ENCODE results near the gene HSPA14.

HSPA14 gene

GRCh38 chr10:14839305-14839695, 1.2 kb downstream of the HSPA14 start:
- H3K14ac ChIP-seq (ENCODE audit: low read length): no peak overlapping the region
- H3K4ac ChIP-seq (ENCODE audit: low read depth, low read length): peak overlapping the region; percentile 85
- no peak overlapping the region for H3K27ac ChIP-seq (ENCODE audit: low read depth, low read length)
- H3K36me3 ChIP-seq (ENCODE audit: control insufficient read depth in 1 of 2, insufficient read depth in 2 of 2, low read length in 2 of 2): peaks cover 19 to 26% of the 10 kb centered on the region in 2 experiments
- H3K4me1 ChIP-seq (ENCODE audit: control insufficient read depth in 1 of 2, insufficient read depth in 2 of 2, low read length in 2 of 2): peaks cover 3% of the 10 kb centered on the region in 2 experiments
- H2AK5ac ChIP-seq (ENCODE audit: low read length): no peak overlapping the region
- no peak overlapping the region for H2BK120ac ChIP-seq (ENCODE audit: insufficient read depth, low read length, poor library complexity)
- H3K9ac ChIP-seq (ENCODE audit: low read length): no peak overlapping the region
- peaks cover 14% of the 10 kb centered on the region for H3K79me1 ChIP-seq (ENCODE audit: low read length)
- H4K12ac ChIP-seq (ENCODE audit: low read depth, low read length): no peak overlapping the region
- peak overlapping the region; percentile 100 for H3K4me3 ChIP-seq (ENCODE audit: low read depth, low read length)
- no peak overlapping the region for H2BK12ac ChIP-seq (ENCODE audit: low read length)
- no peak overlapping the region for H3K18ac ChIP-seq (ENCODE audit: low read length)
- peaks cover 15% of the 10 kb centered on the region for H3K79me2 ChIP-seq (ENCODE audit: control insufficient read depth, insufficient read depth, low read length, poor library complexity)
- peaks cover 2% of the 10 kb centered on the region for H3K9me3 ChIP-seq (ENCODE audit: insufficient read depth, low read depth, low read length)
- H4K91ac ChIP-seq (ENCODE audit: low read depth, low read length): no peak overlapping the region
- H2AFZ ChIP-seq (ENCODE audit: insufficient read depth, low read length, poor library complexity): no peak overlapping the region
- H4K8ac ChIP-seq (ENCODE audit: low read depth, low read length): no peak overlapping the region
- no peaks in the 10 kb centered on the region for H3K27me3 ChIP-seq (ENCODE audit: insufficient read depth, low read length)
- WGBS (ENCODE audit: extremely low coverage, insufficient coverage, insufficient read length): 100% methylated on average over 2 of the region's 14 CpGs
- H2BK5ac ChIP-seq (ENCODE audit: low read depth, low read length, poor library complexity): no peak overlapping the region
- H3K23ac ChIP-seq (ENCODE audit: low read length): no peak overlapping the region
- DNase-seq: peak; percentile 6 to 42
- peak overlapping the region; percentile 93 for H3K4me2 ChIP-seq (ENCODE audit: low read length)

- peaks cover 14% of the 10 kb centered on the region for H3K79me1 ChIP-seq (ENCODE audit: low read length)
- H4K8ac ChIP-seq (ENCODE audit: low read depth, low read length): no peak overlapping the region
- H4K12ac ChIP-seq (ENCODE audit: low read depth, low read length): no peak overlapping the region
- no peak overlapping the region for H3K27ac ChIP-seq (ENCODE audit: low read depth, low read length)
- DNase-seq: no peak
- no peaks in the 10 kb centered on the region for H3K27me3 ChIP-seq (ENCODE audit: insufficient read depth, low read length)
- no peak overlapping the region for H3K14ac ChIP-seq (ENCODE audit: low read length)
- no peak overlapping the region for H4K91ac ChIP-seq (ENCODE audit: low read depth, low read length)
- H2BK120ac ChIP-seq (ENCODE audit: insufficient read depth, low read length, poor library complexity): no peak overlapping the region
- H3K4me3 ChIP-seq (ENCODE audit: low read depth, low read length): no peak overlapping the region
- H3K18ac ChIP-seq (ENCODE audit: low read length): no peak overlapping the region
- H3K4me1 ChIP-seq (ENCODE audit: control insufficient read depth in 1 of 2, insufficient read depth in 2 of 2, low read length in 2 of 2): no peaks in the 10 kb centered on the region
- no peak overlapping the region for H2BK5ac ChIP-seq (ENCODE audit: low read depth, low read length, poor library complexity)
- no peak overlapping the region for H2AFZ ChIP-seq (ENCODE audit: insufficient read depth, low read length, poor library complexity)
- H3K9ac ChIP-seq (ENCODE audit: low read length): no peak overlapping the region
- H2AK5ac ChIP-seq (ENCODE audit: low read length): no peak overlapping the region
- no CpG with 5 or more reads among the region's 2 CpGs for WGBS (ENCODE audit: extremely low coverage, insufficient coverage, insufficient read length)
- H3K4ac ChIP-seq (ENCODE audit: low read depth, low read length): no peak overlapping the region
- H3K79me2 ChIP-seq (ENCODE audit: control insufficient read depth, insufficient read depth, low read length, poor library complexity): peaks cover 15% of the 10 kb centered on the region
- peaks cover 2% of the 10 kb centered on the region for H3K9me3 ChIP-seq (ENCODE audit: insufficient read depth, low read depth, low read length)
- no peak overlapping the region for H3K4me2 ChIP-seq (ENCODE audit: low read length)
- H3K23ac ChIP-seq (ENCODE audit: low read length): no peak overlapping the region
- H2BK12ac ChIP-seq (ENCODE audit: low read length): no peak overlapping the region
- H3K36me3 ChIP-seq (ENCODE audit: control insufficient read depth in 1 of 2, insufficient read depth in 2 of 2, low read length in 2 of 2): peaks cover 19 to 28% of the 10 kb centered on the region in 2 experiments
These were observed 2.1 kb downstream of the HSPA14 start for GRCh38 chr10:14840178-14840577.

- Histone ChIP-seq H3K27me3 (ENCODE audit: insufficient read depth, low read length) (no peaks in the 10 kb centered on the region), H3K79me1 (ENCODE audit: low read length) (peaks cover 7% of the 10 kb centered on the region), H4K8ac (ENCODE audit: low read depth, low read length) (no peak overlapping the region), H3K4ac (ENCODE audit: low read depth, low read length) (no peak overlapping the region), H3K4me2 (ENCODE audit: low read length) (no peak overlapping the region), H2AK5ac (ENCODE audit: low read length) (no peak overlapping the region), H2BK120ac (ENCODE audit: insufficient read depth, low read length, poor library complexity) (no peak overlapping the region), H3K23ac (ENCODE audit: low read length) (no peak overlapping the region), H3K79me2 (ENCODE audit: control insufficient read depth, insufficient read depth, low read length, poor library complexity) (peaks cover 7% of the 10 kb centered on the region), H3K4me3 (ENCODE audit: low read depth, low read length) (no peak overlapping the region), H4K91ac (ENCODE audit: low read depth, low read length) (no peak overlapping the region), H3K14ac (ENCODE audit: low read length) (no peak overlapping the region), H2AFZ (ENCODE audit: insufficient read depth, low read length, poor library complexity) (no peak overlapping the region), H3K9ac (ENCODE audit: low read length) (no peak overlapping the region), H3K36me3 (ENCODE audit: control insufficient read depth in 1 of 2, insufficient read depth in 2 of 2, low read length in 2 of 2) (peaks cover 19 to 30% of the 10 kb centered on the region in 2 experiments), H4K12ac (ENCODE audit: low read depth, low read length) (no peak overlapping the region), H2BK12ac (ENCODE audit: low read length) (no peak overlapping the region), H3K9me3 (ENCODE audit: insufficient read depth, low read depth, low read length) (peaks cover 1% of the 10 kb centered on the region), H3K4me1 (ENCODE audit: control insufficient read depth in 1 of 2, insufficient read depth in 2 of 2, low read length in 2 of 2) (no peaks in the 10 kb centered on the region), H3K18ac (ENCODE audit: low read length) (no peak overlapping the region), H2BK5ac (ENCODE audit: low read depth, low read length, poor library complexity) (no peak overlapping the region), H3K27ac (ENCODE audit: low read depth, low read length) (no peak overlapping the region)
- WGBS (ENCODE audit: extremely low coverage, insufficient coverage, insufficient read length): no CpG with 5 or more reads among the region's 15 CpGs
- no peak for DNase-seq
These were observed 5.4 kb downstream of the HSPA14 start for GRCh38 chr10:14843327-14843988.

DNA sequence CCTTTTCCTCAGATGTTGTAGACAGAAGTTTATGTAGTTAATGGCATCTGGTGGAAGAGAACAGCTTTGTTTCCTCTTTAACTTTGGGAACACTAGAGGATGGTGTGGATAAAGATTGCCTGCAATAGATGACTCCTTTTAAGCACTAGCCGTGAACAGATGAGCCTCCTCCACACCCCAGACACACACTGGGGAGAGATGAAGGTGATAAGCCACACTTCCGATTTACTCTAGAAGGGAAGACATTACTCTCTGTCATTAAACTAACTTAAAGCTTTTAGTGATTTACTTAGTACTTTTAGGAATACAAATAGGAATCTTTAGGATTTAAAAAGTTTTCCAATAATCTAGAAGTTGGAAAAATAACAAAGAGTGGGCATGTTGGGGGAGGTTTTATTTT, 6.8 kb downstream of the HSPA14 start:
- Histone ChIP-seq H4K12ac (ENCODE audit: low read depth, low read length) (no peak overlapping the region), H3K9me3 (ENCODE audit: insufficient read depth, low read depth, low read length) (no peaks in the 10 kb centered on the region), H2BK120ac (ENCODE audit: insufficient read depth, low read length, poor library complexity) (no peak overlapping the region), H3K27me3 (ENCODE audit: insufficient read depth, low read length) (no peaks in the 10 kb centered on the region), H3K4me1 (ENCODE audit: control insufficient read depth in 1 of 2, insufficient read depth in 2 of 2, low read length in 2 of 2) (no peaks in the 10 kb centered on the region), H3K14ac (ENCODE audit: low read length) (no peak overlapping the region), H3K79me1 (ENCODE audit: low read length) (no peaks in the 10 kb centered on the region), H3K27ac (ENCODE audit: low read depth, low read length) (no peak overlapping the region), H3K36me3 (ENCODE audit: control insufficient read depth in 1 of 2, insufficient read depth in 2 of 2, low read length in 2 of 2) (peaks cover 19 to 32% of the 10 kb centered on the region in 2 experiments), H2AFZ (ENCODE audit: insufficient read depth, low read length, poor library complexity) (no peak overlapping the region), H4K8ac (ENCODE audit: low read depth, low read length) (no peak overlapping the region), H2AK5ac (ENCODE audit: low read length) (no peak overlapping the region), H3K9ac (ENCODE audit: low read length) (no peak overlapping the region), H3K18ac (ENCODE audit: low read length) (no peak overlapping the region), H3K4ac (ENCODE audit: low read depth, low read length) (no peak overlapping the region), H3K23ac (ENCODE audit: low read length) (no peak overlapping the region), H3K4me2 (ENCODE audit: low read length) (no peak overlapping the region), H2BK12ac (ENCODE audit: low read length) (no peak overlapping the region), H3K4me3 (ENCODE audit: low read depth, low read length) (no peak overlapping the region), H3K79me2 (ENCODE audit: control insufficient read depth, insufficient read depth, low read length, poor library complexity) (no peaks in the 10 kb centered on the region), H2BK5ac (ENCODE audit: low read depth, low read length, poor library complexity) (no peak overlapping the region), H4K91ac (ENCODE audit: low read depth, low read length) (no peak overlapping the region)
- no peak for DNase-seq
- no CpG with 5 or more reads among the region's 2 CpGs for WGBS (ENCODE audit: extremely low coverage, insufficient coverage, insufficient read length)
